Spinal cord (tissue), 10 donors: ENCODE data around the gene RBPJ. TPM values are rescaled to one million over a fixed set of nuclear protein-coding genes. Genes with fewer than 3 reads are reported as not detected.

Source experiments
- DNase-seq, 6 donors: peaks; one replicate each; pipeline versions ENCODE4 v3.0.0 to v3.0.0-alpha.2; 2013 to 2015; ENCODE audit warnings: low spot score in 6 of 6, low read depth in 4 of 6
- H3K27ac ChIP-seq: one replicate; pipeline ENCODE4 v1.5.1; 2013; ENCODE audit warnings: low read depth, low read length, control low read depth
- H3K27me3 ChIP-seq: one replicate; pipeline ENCODE4 v1.6.1; 2013; ENCODE audit warnings: low read length; ENCODE audit not compliant: control insufficient read depth, insufficient read depth
- H3K36me3 ChIP-seq: one replicate; pipeline ENCODE4 v1.6.1; 2013; ENCODE audit warnings: low read length; ENCODE audit not compliant: control insufficient read depth, insufficient read depth
- H3K4me1 ChIP-seq: one replicate; pipeline ENCODE4 v1.6.1; 2013; ENCODE audit warnings: low read length; ENCODE audit not compliant: control insufficient read depth, insufficient read depth
- H3K4me3 ChIP-seq: one replicate; pipeline ENCODE4 v1.5.1; 2013; ENCODE audit warnings: low read depth, low read length, control low read depth
- H3K9me3 ChIP-seq: one replicate; pipeline ENCODE4 v1.6.1; 2013; ENCODE audit warnings: low read length; ENCODE audit not compliant: control insufficient read depth, insufficient read depth
- WGBS: methylation state at CpG from one replicate; pipeline ENCODE4 v1.1.5; 2013; ENCODE audit warnings: missing lambda C conversion rate; ENCODE audit not compliant: insufficient coverage; 5-methylcytosine and 5-hydroxymethylcytosine counted together
- long read RNA-seq, 4 donors: transcript quantifications; one replicate each; lab custom pipeline, GENCODE V29; 2026
- polyA plus RNA-seq, 2 donors: library from polyadenylated mRNA; unstranded; fragments of 120-200 nt; gene quantifications; one replicate each; pipeline ENCODE4 v1.2.1, GENCODE V29; 2013; ENCODE audit not compliant: insufficient read length in 2 of 2
- total RNA-seq, 2 donors: library from RNA; depleted of rRNA in 1 of 2; stranded (reverse); fragments of 120-200 nt in 1 of 2; fragments of >200 nt in 1 of 2; gene quantifications; one replicate each; pipeline versions ENCODE4 v1.2.3 to v1.2.4, GENCODE V29; 2013 to 2014
- donor health status: healthy.

The RBPJ gene
- total RNA-seq (100 to 1,000 TPM in 1 of 2 donors, 10 to 100 TPM in 1; 79.7 to 122 TPM), polyA plus RNA-seq (10 to 100 TPM; 96.3 to 96.7 TPM)
- long read RNA-seq, donor 1, full-length matches to known transcripts = 16 of 16 reads
- long read RNA-seq, donor 1, partial matches to known transcripts = 0 of 16 reads
- long read RNA-seq, donor 1, other reads (novel, unspliced or antisense) = 0 of 16 reads
- long read RNA-seq, donor 2, partial matches to known transcripts = 0 of 6 reads
- long read RNA-seq, donor 2, other reads (novel, unspliced or antisense) = 0 of 6 reads
- long read RNA-seq, donor 3, full-length matches to known transcripts = 9 of 9 reads
- long read RNA-seq, donor 3, partial matches to known transcripts = 0 of 9 reads
- long read RNA-seq, donor 3, other reads (novel, unspliced or antisense) = 0 of 9 reads
- long read RNA-seq, donor 4, partial matches to known transcripts = 0 of 5 reads
- long read RNA-seq, donor 4, other reads (novel, unspliced or antisense) = 0 of 5 reads

GRCh38 chr4:26320538-26321372 lies at the start of gene RBPJ:
Gene RBPJ, plus strand, starts transcription at chr4:26321014. Its CDS starts 15 bp downstream, at chr4:26321029.
- Histone ChIP-seq H3K27ac (peak within 1 kb of the TSS; percentile 100), H3K4me3 (peak within 1 kb of the TSS; percentile 90), H3K9me3 (no peaks in the 10 kb centered on the region), H3K27me3 (no peaks in the 10 kb centered on the region), H3K36me3 (no peaks in the 10 kb centered on the region), H3K4me1 (peaks cover 16% of the 10 kb centered on the region)
- WGBS = under 1% methylated on average over 101 of the region's 102 CpGs
- DNase-seq = peak; percentile 96 to 100 (median 98)

GRCh38 chr4:26271703-26272102 lies 49.1 kb upstream of the RBPJ start:
- H3K27me3 ChIP-seq = no peaks in the 10 kb centered on the region
- no peak for DNase-seq
- 98% methylated on average over 5 of the region's 5 CpGs for WGBS
- no peak overlapping the region for H3K4me3 ChIP-seq
- no peak overlapping the region for H3K27ac ChIP-seq
- H3K9me3 ChIP-seq = no peaks in the 10 kb centered on the region
- H3K36me3 ChIP-seq = no peaks in the 10 kb centered on the region
- H3K4me1 ChIP-seq = peaks cover 7% of the 10 kb centered on the region

GRCh38 chr4:26272654-26273615 lies 47.9 kb upstream of the RBPJ start:
- no peak overlapping the region for H3K27ac ChIP-seq
- DNase-seq = peak in 1 of 6 donors; percentile 83
- H3K4me1 ChIP-seq = peaks cover 7% of the 10 kb centered on the region
- no peaks in the 10 kb centered on the region for H3K27me3 ChIP-seq
- H3K4me3 ChIP-seq = no peak overlapping the region
- no peaks in the 10 kb centered on the region for H3K9me3 ChIP-seq
- WGBS = 61% methylated on average over 7 of the region's 10 CpGs
- H3K36me3 ChIP-seq = no peaks in the 10 kb centered on the region

- WGBS = 79% methylated on average over 3 of the region's 8 CpGs
- Histone ChIP-seq H3K27me3 (no peaks in the 10 kb centered on the region), H3K27ac (no peak overlapping the region), H3K4me3 (no peak overlapping the region), H3K36me3 (no peaks in the 10 kb centered on the region), H3K4me1 (peaks cover 7% of the 10 kb centered on the region), H3K9me3 (no peaks in the 10 kb centered on the region)
- DNase-seq = no peak
Measured at GRCh38 chr4:26273616-26273980, 47.2 kb upstream of the RBPJ start.

GRCh38 chr4:26275281-26275680 lies 45.5 kb upstream of the RBPJ start:
- Histone ChIP-seq H3K4me1 (peaks cover 7% of the 10 kb centered on the region), H3K36me3 (no peaks in the 10 kb centered on the region), H3K4me3 (no peak overlapping the region), H3K27me3 (no peaks in the 10 kb centered on the region), H3K9me3 (no peaks in the 10 kb centered on the region), H3K27ac (no peak overlapping the region)
- WGBS = no CpG with 5 or more reads among the region's 7 CpGs
- no peak for DNase-seq

DNA sequence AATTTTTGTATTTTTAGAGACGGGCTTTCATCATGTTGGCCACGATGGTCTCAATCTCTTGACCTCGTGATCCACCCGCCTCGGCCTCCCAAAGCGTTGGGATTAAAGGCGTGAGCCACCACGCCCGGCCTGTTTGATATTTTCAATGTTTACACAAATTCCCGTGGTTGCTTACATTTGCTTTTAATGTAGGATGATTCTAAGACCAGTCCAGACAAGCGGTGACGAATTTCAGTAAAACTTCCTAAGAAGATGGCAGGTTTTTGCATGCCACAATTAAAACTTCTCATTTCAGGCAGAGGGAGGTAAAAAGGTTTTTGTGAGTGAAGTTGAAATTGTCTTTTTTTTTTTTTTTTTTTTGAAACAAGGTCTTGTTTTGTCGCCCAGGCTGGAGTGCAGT lies 41.4 kb upstream of the RBPJ start:
- WGBS = 96% methylated on average over 6 of the region's 13 CpGs
- no peak overlapping the region for H3K4me3 ChIP-seq
- H3K27ac ChIP-seq = no peak overlapping the region
- no peaks in the 10 kb centered on the region for H3K36me3 ChIP-seq
- no peaks in the 10 kb centered on the region for H3K27me3 ChIP-seq
- no peaks in the 10 kb centered on the region for H3K4me1 ChIP-seq
- no peaks in the 10 kb centered on the region for H3K9me3 ChIP-seq
- DNase-seq = no peak

DNA sequence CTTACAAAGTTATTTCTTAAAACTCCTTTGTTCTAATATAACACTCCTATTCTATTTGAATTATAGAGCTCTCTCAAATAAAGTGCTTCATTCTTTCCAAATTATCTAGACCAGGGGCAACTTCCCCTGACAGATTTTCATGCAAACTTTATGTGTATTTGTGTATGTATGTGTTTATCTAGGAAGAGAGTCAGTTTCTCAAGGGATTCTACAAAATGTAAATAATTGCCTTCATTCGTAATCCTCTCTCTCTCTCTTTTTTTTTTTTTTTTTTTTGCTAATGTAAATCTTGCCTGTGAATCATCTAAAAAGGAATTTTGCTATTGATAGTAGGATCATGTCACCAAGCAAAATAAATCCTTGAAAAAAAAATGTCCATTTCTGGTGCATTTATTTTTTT lies 38.9 kb upstream of the RBPJ start:
- no CpG with 5 or more reads among the region's 1 CpG for WGBS
- DNase-seq = no peak
- Histone ChIP-seq H3K27me3 (no peaks in the 10 kb centered on the region), H3K27ac (no peak overlapping the region), H3K9me3 (no peaks in the 10 kb centered on the region), H3K4me1 (no peaks in the 10 kb centered on the region), H3K4me3 (no peak overlapping the region), H3K36me3 (no peaks in the 10 kb centered on the region)

GRCh38 chr4:26284536-26284935 lies 36.3 kb upstream of the RBPJ start:
- Histone ChIP-seq H3K27ac (no peak overlapping the region), H3K27me3 (no peaks in the 10 kb centered on the region), H3K4me3 (no peak overlapping the region), H3K4me1 (no peaks in the 10 kb centered on the region), H3K9me3 (no peaks in the 10 kb centered on the region), H3K36me3 (no peaks in the 10 kb centered on the region)
- DNase-seq = no peak
- 70% methylated on average over 3 of the region's 8 CpGs for WGBS

DNA sequence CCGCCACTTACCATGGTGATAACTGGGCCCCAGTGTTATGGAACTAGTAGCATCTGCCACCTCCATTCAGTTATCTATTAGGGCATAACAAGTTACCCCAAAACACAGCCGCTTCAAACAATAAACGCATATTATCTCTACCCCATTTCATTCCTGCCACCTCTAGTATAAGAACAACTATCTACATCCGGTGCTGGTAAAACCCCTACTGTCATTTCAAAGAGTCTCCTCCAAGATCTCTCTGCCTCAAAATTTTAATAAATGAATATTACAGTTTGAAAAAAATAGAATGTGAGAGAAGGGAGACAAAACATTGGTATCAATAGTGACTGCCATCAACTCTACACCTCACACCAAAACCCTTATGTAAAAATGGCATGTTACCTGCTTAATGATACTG lies 35.5 kb upstream of the RBPJ start:
- Histone ChIP-seq H3K4me3 (no peak overlapping the region), H3K9me3 (no peaks in the 10 kb centered on the region), H3K27ac (no peak overlapping the region), H3K36me3 (no peaks in the 10 kb centered on the region), H3K27me3 (no peaks in the 10 kb centered on the region), H3K4me1 (no peaks in the 10 kb centered on the region)
- no peak for DNase-seq
- 100% methylated on average over 3 of the region's 4 CpGs for WGBS
